Aorta (tissue), 5 donors: ENCODE data around the gene NARS2. TPM values are rescaled to one million over a fixed set of nuclear protein-coding genes. Genes with fewer than 3 reads are reported as not detected.

ENCODE experiments used
- ATAC-seq: fragments of 200-7000 bp; cut with Tn5 transposase; one replicate; pipeline ENCODE4 v1.9.1; 2022; ENCODE audit warnings: moderate library complexity; ENCODE audit not compliant: low FRiP score
- DNase-seq, 2 donors: peaks; one replicate each; pipeline ENCODE4 v3.0.0-alpha.2; 2020
- H3K27ac ChIP-seq, 2 donors: one replicate each; pipeline ENCODE4 v1.5.1; 2013; ENCODE audit warnings: low read length in 2 of 2, mild to moderate bottlenecking in 2 of 2, moderate library complexity in 2 of 2, control low read depth in 1 of 2, inconsistent platforms in 1 of 2, low read depth in 1 of 2
- H3K27me3 ChIP-seq, 2 donors: one replicate each; pipeline ENCODE4 v1.6.1; 2013; ENCODE audit warnings: control low read depth in 1 of 2, low read length in 1 of 2, mild to moderate bottlenecking in 1 of 2, moderate library complexity in 1 of 2; ENCODE audit not compliant: insufficient read depth in 2 of 2, control insufficient read depth in 1 of 2
- H3K36me3 ChIP-seq, 2 donors: one replicate each; pipeline ENCODE4 v1.6.1; 2013; ENCODE audit warnings: control low read depth in 1 of 2, low read length in 1 of 2, mild to moderate bottlenecking in 1 of 2; ENCODE audit not compliant: insufficient read depth in 2 of 2, control insufficient read depth in 1 of 2
- H3K4me1 ChIP-seq, 2 donors: one replicate each; pipeline ENCODE4 v1.6.1; 2013; ENCODE audit warnings: low read length in 2 of 2, control low read depth in 1 of 2, mild to moderate bottlenecking in 1 of 2, moderate library complexity in 1 of 2; ENCODE audit not compliant: insufficient read depth in 2 of 2, control insufficient read depth in 1 of 2
- H3K4me3 ChIP-seq, 2 donors: one replicate each; pipeline ENCODE4 v1.5.1; 2013; ENCODE audit warnings: low read length in 2 of 2, control low read depth in 1 of 2, mild to moderate bottlenecking in 1 of 2
- H3K9me3 ChIP-seq: one replicate; pipeline ENCODE4 v1.6.1; 2013; ENCODE audit warnings: mild to moderate bottlenecking, low read length; ENCODE audit not compliant: control insufficient read depth
- WGBS, 2 donors: extraction: QIAGEN DNeasy Blood & Tissue Kit; methylation state at CpG; one replicate each; pipeline ENCODE4 v1.1.7; 2013; 5-methylcytosine and 5-hydroxymethylcytosine counted together
- intact Hi-C, 2 donors: fragments of 100-400 bp; cut with DNase I; formaldehyde crosslinking; loops; one replicate each; pipeline versions ENCODE4 v1.14.2 to v1.15.0; 2022
- polyA plus RNA-seq, 2 donors: library from polyadenylated mRNA; stranded (reverse); fragments of 200-250 nt; gene quantifications; one replicate each; pipeline ENCODE4 v1.2.3, GENCODE V29; 2013
- total RNA-seq, 2 donors: library from RNA; stranded (reverse); fragmentation: NEBNext Ultra II Directional; extraction: Animal tissue kit (Norgen Biotek cat#: 25700); gene quantifications; one replicate each; pipeline ENCODE4 v1.2.1, GENCODE V29; 2021
- donor health status: healthy with polysubstance abuse.
- donor health status: Bipolar disorder and iron deficiency.
- donor health status: DM: no; HTN: no; CAD: no.
- donor health status: DM: no; HTN: no; CAD: no.
- donor health status: DM: yes; HTN: yes; CAD: no.

NARS2 gene
- total and polyA plus RNA-seq, 4 donors: 4.8 to 11.2 (median 10.7) TPM

DNA sequence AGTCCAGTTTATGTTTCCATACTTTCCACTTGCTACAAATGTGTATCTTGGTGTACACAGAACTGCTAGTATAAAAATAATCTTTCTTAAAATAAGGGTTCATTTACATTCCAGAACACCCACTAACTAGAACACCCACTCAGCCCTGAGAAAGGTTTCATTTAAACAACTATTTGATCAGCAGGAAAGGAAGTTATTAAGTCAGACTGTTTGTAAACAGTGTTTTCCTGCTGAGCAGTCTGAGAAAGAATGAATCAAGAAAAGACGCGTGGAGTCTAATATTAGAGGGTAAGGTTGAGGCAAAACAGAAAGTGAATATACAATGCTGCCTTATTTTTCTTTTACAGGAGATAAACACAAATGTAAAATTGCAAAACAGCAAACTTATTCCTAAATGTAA, 32.7 kb downstream of the NARS2 start:
- Histone ChIP-seq H3K27ac (no peak overlapping the region), H3K9me3 (no peaks in the 10 kb centered on the region), H3K27me3 (no peaks in the 10 kb centered on the region), H3K4me3 (peak overlapping the region; percentile 10 to 26), H3K36me3 (no peaks in the 10 kb centered on the region), H3K4me1 (peaks cover 2 to 7% of the 10 kb centered on the region in 2 donors)
- DNase-seq (no peak), ATAC-seq (no peak)
- 5 to 7% methylated on average over 2 of the region's 2 CpGs for WGBS, 2 donors
- intact Hi-C loops: no loop called here

DNA sequence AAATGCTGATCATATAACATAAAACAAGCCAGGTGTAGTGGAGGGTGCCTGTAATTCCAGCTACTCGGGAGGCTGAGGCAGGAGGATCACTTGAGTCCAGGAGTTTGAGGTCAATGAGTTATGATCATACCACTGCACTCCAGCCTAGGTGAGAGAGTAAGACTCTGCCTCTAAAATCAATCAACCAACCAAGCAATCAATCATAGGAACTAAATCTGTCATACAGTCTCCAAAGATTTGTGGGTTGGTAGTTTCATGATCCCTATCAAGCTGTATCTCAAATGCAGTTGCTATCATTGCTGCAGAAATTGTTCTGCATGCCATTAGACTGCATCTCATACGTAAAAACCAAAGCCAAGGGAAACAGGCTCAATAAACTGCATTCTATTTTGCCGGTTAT, 33.1 kb downstream of the NARS2 start:
- Histone ChIP-seq H3K36me3 (no peaks in the 10 kb centered on the region), H3K4me1 (peaks cover 2 to 7% of the 10 kb centered on the region in 2 donors), H3K27ac (no peak overlapping the region), H3K9me3 (no peaks in the 10 kb centered on the region), H3K4me3 (peak overlapping the region in 1 of 2 donors; percentile 26), H3K27me3 (no peaks in the 10 kb centered on the region)
- DNase-seq: no peak
- 28 to 32% methylated on average over 3 of the region's 3 CpGs for WGBS, 2 donors
- intact Hi-C loops: no loop called here
- ATAC-seq: no peak

DNA sequence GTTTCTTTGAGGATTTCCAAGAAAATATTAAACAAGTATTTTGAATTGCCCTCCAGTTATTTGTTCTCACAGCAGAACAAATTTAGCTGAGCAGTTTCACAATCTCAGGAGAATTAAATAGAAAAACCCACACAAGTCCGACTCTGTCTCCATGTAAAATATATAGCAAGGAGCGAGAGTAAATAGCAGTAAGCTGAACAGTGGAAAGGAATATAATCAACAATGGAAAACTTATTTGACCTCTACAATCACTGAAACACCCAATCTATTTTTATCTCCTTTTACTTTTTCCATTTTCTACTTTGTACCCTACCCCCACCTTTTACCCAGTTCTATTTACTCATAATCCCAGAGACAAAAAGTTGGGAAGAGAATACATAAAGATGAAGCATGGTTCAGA, 34.4 kb downstream of the NARS2 start:
- H3K36me3 ChIP-seq: no peaks in the 10 kb centered on the region
- H3K4me3 ChIP-seq: no peak overlapping the region
- H3K9me3 ChIP-seq: no peaks in the 10 kb centered on the region
- intact Hi-C loops: no loop called here
- H3K4me1 ChIP-seq: peaks cover 2 to 7% of the 10 kb centered on the region in 2 donors
- DNase-seq (no peak), ATAC-seq (no peak)
- WGBS, 2 donors: 56 to 60% methylated on average over 2 of the region's 2 CpGs
- no peaks in the 10 kb centered on the region for H3K27me3 ChIP-seq
- H3K27ac ChIP-seq: no peak overlapping the region

- no peak overlapping the region for H3K27ac ChIP-seq
- DNase-seq (no peak), ATAC-seq (no peak)
- no peak overlapping the region for H3K4me3 ChIP-seq
- peaks cover 2 to 7% of the 10 kb centered on the region in 2 donors for H3K4me1 ChIP-seq
- WGBS, 2 donors: 61 to 72% methylated on average over 3 of the region's 3 CpGs
- H3K27me3 ChIP-seq: no peaks in the 10 kb centered on the region
- intact Hi-C loops: no loop called here
- no peaks in the 10 kb centered on the region for H3K36me3 ChIP-seq
- H3K9me3 ChIP-seq: no peaks in the 10 kb centered on the region
Measured at GRCh38 chr11:78539506-78539905, 35.2 kb downstream of the NARS2 start.

- Histone ChIP-seq H3K9me3 (no peaks in the 10 kb centered on the region), H3K4me1 (peaks cover 4 to 7% of the 10 kb centered on the region in 2 donors), H3K36me3 (no peaks in the 10 kb centered on the region), H3K4me3 (no peak overlapping the region), H3K27me3 (no peaks in the 10 kb centered on the region), H3K27ac (no peak overlapping the region)
- 91 to 94% methylated on average over 6 of the region's 6 CpGs for WGBS, 2 donors
- DNase-seq: no peak
- no peak for ATAC-seq
- intact Hi-C loops: no loop called here
Measured at GRCh38 chr11:78536933-78537332, 37.7 kb downstream of the NARS2 start.

DNA sequence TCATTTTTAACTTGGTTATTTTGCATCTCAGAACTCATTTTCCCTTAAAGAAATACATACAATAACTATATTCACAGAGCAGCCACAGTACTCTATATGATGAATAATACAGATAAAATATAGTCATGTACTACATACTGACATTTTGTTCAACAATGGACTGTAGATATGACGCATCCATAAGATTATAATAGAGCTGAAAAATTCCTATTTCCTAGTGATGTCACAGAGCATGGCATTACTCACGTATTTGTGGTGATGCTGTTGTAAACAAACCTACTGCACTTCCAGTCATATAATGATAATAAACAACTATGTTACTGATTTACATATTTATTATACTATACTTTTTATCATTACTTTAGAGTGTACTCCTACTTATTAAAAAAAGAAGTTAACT, 38.7 kb downstream of the NARS2 start:
- peaks cover 4% of the 10 kb centered on the region in 2 donors for H3K4me1 ChIP-seq
- no peaks in the 10 kb centered on the region for H3K27me3 ChIP-seq
- intact Hi-C loops: no loop called here
- H3K9me3 ChIP-seq: no peaks in the 10 kb centered on the region
- WGBS, 2 donors: 93% methylated on average over 2 of the region's 2 CpGs
- H3K4me3 ChIP-seq: no peak overlapping the region
- H3K36me3 ChIP-seq: no peaks in the 10 kb centered on the region
- ATAC-seq (no peak), DNase-seq (no peak)
- no peak overlapping the region for H3K27ac ChIP-seq

GRCh38 chr11:78535027-78535426, 39.6 kb downstream of the NARS2 start:
- ATAC-seq (no peak), DNase-seq (no peak)
- no peak overlapping the region for H3K27ac ChIP-seq
- H3K4me3 ChIP-seq: no peak overlapping the region
- H3K27me3 ChIP-seq: no peaks in the 10 kb centered on the region
- intact Hi-C loops: no loop called here
- peaks cover 2 to 4% of the 10 kb centered on the region in 2 donors for H3K4me1 ChIP-seq
- H3K36me3 ChIP-seq: no peaks in the 10 kb centered on the region
- no peaks in the 10 kb centered on the region for H3K9me3 ChIP-seq
- WGBS, 2 donors: 96 to 98% methylated on average over 3 of the region's 3 CpGs

- H3K36me3 ChIP-seq: no peaks in the 10 kb centered on the region
- no peaks in the 10 kb centered on the region for H3K27me3 ChIP-seq
- no peak overlapping the region for H3K27ac ChIP-seq
- no peak overlapping the region for H3K4me3 ChIP-seq
- peaks cover 0 to 4% of the 10 kb centered on the region in 2 donors for H3K4me1 ChIP-seq
- no peak for DNase-seq
- no peaks in the 10 kb centered on the region for H3K9me3 ChIP-seq
- no peak for ATAC-seq
- intact Hi-C loops: no loop called here
Measured at GRCh38 chr11:78533399-78533798, 41.3 kb downstream of the NARS2 start.

- Histone ChIP-seq H3K27me3 (no peaks in the 10 kb centered on the region), H3K9me3 (no peaks in the 10 kb centered on the region), H3K4me1 (peaks cover 0 to 4% of the 10 kb centered on the region in 2 donors), H3K36me3 (no peaks in the 10 kb centered on the region), H3K27ac (no peak overlapping the region), H3K4me3 (no peak overlapping the region)
- WGBS, 2 donors: 92 to 96% methylated on average over 3 of the region's 3 CpGs
- ATAC-seq: no peak
- DNase-seq: no peak
- intact Hi-C loops: no loop called here
Measured at GRCh38 chr11:78532991-78533390, 41.7 kb downstream of the NARS2 start.
